Activated T-helper 1 cell treated with anti-CD3 and anti-CD28 coated beads, Interleukin-12 subunit alpha, Interleukin-12 subunit beta, Interleukin-2, Interleukin-4 antibody, amounts not matched to agents 30 ng/mL and 10 ng/mL and 1 ng/mL, durations not matched to agents 14 hours and 24 hours and 36 hours (primary cell): ENCODE results near the gene ADARB2. TPM values are rescaled to one million over a fixed set of nuclear protein-coding genes. Genes with fewer than 3 reads are reported as not detected.

ENCODE experiments used
- DNase-seq: peaks from one replicate; pipeline ENCODE4 v3.0.0; 2021; ENCODE audit warnings: low spot score
- H3K27ac Mint-ChIP-seq: one replicate; pipeline ENCODE4 v1.8.0; 2021; ENCODE audit warnings: mild to moderate bottlenecking, mixed read lengths
- H3K27me3 Mint-ChIP-seq: one replicate; pipeline ENCODE4 v1.8.0; 2022; ENCODE audit warnings: mild to moderate bottlenecking, moderate library complexity, mixed read lengths; ENCODE audit not compliant: insufficient read depth
- H3K36me3 Mint-ChIP-seq: one replicate; pipeline ENCODE4 v1.8.0; 2021; ENCODE audit warnings: low read depth, mixed read lengths
- H3K4me1 Mint-ChIP-seq: one replicate; pipeline ENCODE4 v1.8.0; 2021; ENCODE audit warnings: low read depth, mixed read lengths
- H3K4me3 Mint-ChIP-seq: one replicate; pipeline ENCODE4 v1.8.0; 2021; ENCODE audit warnings: mild to moderate bottlenecking, moderate library complexity, mixed read lengths
- H3K9me3 Mint-ChIP-seq: one replicate; pipeline ENCODE4 v1.8.0; 2021; ENCODE audit warnings: mixed read lengths
- intact Hi-C: fragments of 100-400 bp; cut with micrococcal nuclease; formaldehyde crosslinking; loops from one replicate; pipeline ENCODE4 v1.15.1; 2024
- total RNA-seq: library from RNA; stranded (reverse); gene quantifications from 2 replicates; pipeline ENCODE4 v1.2.3, GENCODE V29; 2022

Gene ADARB2
- total RNA-seq, 1 donor from 2014 or later, result 0.05 TPM

GRCh38 chr10:1673568-1674345 lies 63.6 kb downstream of the ADARB2 start:
- no peaks in the 10 kb centered on the region for H3K4me1 Mint-ChIP-seq
- no peak for DNase-seq
- intact Hi-C loops, result no loop called here
- no peaks in the 10 kb centered on the region for H3K9me3 Mint-ChIP-seq
- no peak overlapping the region for H3K27ac Mint-ChIP-seq
- H3K27me3 Mint-ChIP-seq, result no peaks in the 10 kb centered on the region
- no peak overlapping the region for H3K4me3 Mint-ChIP-seq
- H3K36me3 Mint-ChIP-seq, result no peaks in the 10 kb centered on the region

GRCh38 chr10:1672001-1672781 lies 65.1 kb downstream of the ADARB2 start:
- no peak for DNase-seq
- no peak overlapping the region for H3K27ac Mint-ChIP-seq
- H3K4me3 Mint-ChIP-seq, result no peak overlapping the region
- intact Hi-C loops, result no loop called here
- H3K36me3 Mint-ChIP-seq, result no peaks in the 10 kb centered on the region
- no peaks in the 10 kb centered on the region for H3K4me1 Mint-ChIP-seq
- no peaks in the 10 kb centered on the region for H3K9me3 Mint-ChIP-seq
- H3K27me3 Mint-ChIP-seq, result no peaks in the 10 kb centered on the region

- no peaks in the 10 kb centered on the region for H3K9me3 Mint-ChIP-seq
- no peak for DNase-seq
- intact Hi-C loops, result no loop called here
- no peak overlapping the region for H3K4me3 Mint-ChIP-seq
- no peaks in the 10 kb centered on the region for H3K36me3 Mint-ChIP-seq
- H3K27ac Mint-ChIP-seq, result no peak overlapping the region
- H3K27me3 Mint-ChIP-seq, result no peaks in the 10 kb centered on the region
- no peaks in the 10 kb centered on the region for H3K4me1 Mint-ChIP-seq
These were observed 65.8 kb downstream of the ADARB2 start for GRCh38 chr10:1671366-1672000.

- no peak overlapping the region for H3K27ac Mint-ChIP-seq
- no peaks in the 10 kb centered on the region for H3K9me3 Mint-ChIP-seq
- no peaks in the 10 kb centered on the region for H3K36me3 Mint-ChIP-seq
- intact Hi-C loops, result no loop called here
- H3K4me1 Mint-ChIP-seq, result no peaks in the 10 kb centered on the region
- no peaks in the 10 kb centered on the region for H3K27me3 Mint-ChIP-seq
- H3K4me3 Mint-ChIP-seq, result no peak overlapping the region
- DNase-seq, result no peak
These were observed 66.6 kb downstream of the ADARB2 start for GRCh38 chr10:1670541-1671365.

GRCh38 chr10:1669433-1669832 lies 67.9 kb downstream of the ADARB2 start:
- H3K9me3 Mint-ChIP-seq, result no peaks in the 10 kb centered on the region
- no peaks in the 10 kb centered on the region for H3K36me3 Mint-ChIP-seq
- H3K27ac Mint-ChIP-seq, result no peak overlapping the region
- H3K27me3 Mint-ChIP-seq, result no peaks in the 10 kb centered on the region
- intact Hi-C loops, result no loop called here
- no peaks in the 10 kb centered on the region for H3K4me1 Mint-ChIP-seq
- H3K4me3 Mint-ChIP-seq, result no peak overlapping the region
- DNase-seq, result no peak

GRCh38 chr10:1668399-1668798 lies 68.9 kb downstream of the ADARB2 start:
- H3K36me3 Mint-ChIP-seq, result no peaks in the 10 kb centered on the region
- H3K4me1 Mint-ChIP-seq, result no peaks in the 10 kb centered on the region
- H3K9me3 Mint-ChIP-seq, result no peaks in the 10 kb centered on the region
- H3K4me3 Mint-ChIP-seq, result no peak overlapping the region
- no peak overlapping the region for H3K27ac Mint-ChIP-seq
- DNase-seq, result no peak
- intact Hi-C loops, result no loop called here
- H3K27me3 Mint-ChIP-seq, result no peaks in the 10 kb centered on the region

- intact Hi-C loops, result no loop called here
- Mint-ChIP-seq H3K27ac (no peak overlapping the region), H3K36me3 (no peaks in the 10 kb centered on the region), H3K9me3 (no peaks in the 10 kb centered on the region), H3K4me3 (no peak overlapping the region), H3K27me3 (no peaks in the 10 kb centered on the region), H3K4me1 (no peaks in the 10 kb centered on the region)
- no peak for DNase-seq
These were observed 69.9 kb downstream of the ADARB2 start for GRCh38 chr10:1667392-1667791.

- intact Hi-C loops, result no loop called here
- Mint-ChIP-seq H3K9me3 (no peaks in the 10 kb centered on the region), H3K4me3 (no peak overlapping the region), H3K27me3 (no peaks in the 10 kb centered on the region), H3K36me3 (no peaks in the 10 kb centered on the region), H3K27ac (no peak overlapping the region), H3K4me1 (no peaks in the 10 kb centered on the region)
- no peak for DNase-seq
These were observed 71.2 kb downstream of the ADARB2 start for GRCh38 chr10:1666147-1666546.

GRCh38 chr10:1665681-1666080 lies 71.6 kb downstream of the ADARB2 start:
- DNase-seq, result no peak
- peaks cover 1% of the 10 kb centered on the region for H3K27me3 Mint-ChIP-seq
- H3K4me1 Mint-ChIP-seq, result no peaks in the 10 kb centered on the region
- no peaks in the 10 kb centered on the region for H3K36me3 Mint-ChIP-seq
- H3K27ac Mint-ChIP-seq, result no peak overlapping the region
- intact Hi-C loops, result no loop called here
- no peak overlapping the region for H3K4me3 Mint-ChIP-seq
- no peaks in the 10 kb centered on the region for H3K9me3 Mint-ChIP-seq

GRCh38 chr10:1665021-1665661 lies 72.2 kb downstream of the ADARB2 start:
- intact Hi-C loops, result no loop called here
- no peak overlapping the region for H3K27ac Mint-ChIP-seq
- peaks cover 1% of the 10 kb centered on the region for H3K27me3 Mint-ChIP-seq

GRCh38 chr10:1664333-1664964 lies 72.9 kb downstream of the ADARB2 start:
- no peak for DNase-seq
- H3K9me3 Mint-ChIP-seq, result no peaks in the 10 kb centered on the region
- H3K4me1 Mint-ChIP-seq, result no peaks in the 10 kb centered on the region
- no peaks in the 10 kb centered on the region for H3K36me3 Mint-ChIP-seq
- intact Hi-C loops, result no loop called here
- peaks cover 1% of the 10 kb centered on the region for H3K27me3 Mint-ChIP-seq
- H3K27ac Mint-ChIP-seq, result no peak overlapping the region
- H3K4me3 Mint-ChIP-seq, result no peak overlapping the region

More at GRCh38 chr10:1665021-1665661, 72.2 kb downstream of the ADARB2 start:
- no peak overlapping the region for H3K4me3 Mint-ChIP-seq
- H3K36me3 Mint-ChIP-seq, result no peaks in the 10 kb centered on the region
- H3K9me3 Mint-ChIP-seq, result no peaks in the 10 kb centered on the region
- no peak for DNase-seq
- H3K4me1 Mint-ChIP-seq, result no peaks in the 10 kb centered on the region

- Mint-ChIP-seq H3K4me1 (no peaks in the 10 kb centered on the region), H3K27me3 (peaks cover 4% of the 10 kb centered on the region), H3K4me3 (no peak overlapping the region)
These were observed 74.1 kb downstream of the ADARB2 start for GRCh38 chr10:1663226-1663625.

More at GRCh38 chr10:1663226-1663625, 74.1 kb downstream of the ADARB2 start:
- Mint-ChIP-seq H3K9me3 (no peaks in the 10 kb centered on the region), H3K27ac (no peak overlapping the region), H3K36me3 (no peaks in the 10 kb centered on the region)
- no peak for DNase-seq
- intact Hi-C loops, result no loop called here
